GM18502 (cell line): ENCODE measurements around the gene KLK1.

Experiments
- ATAC-seq: cut with Tn5 transposase; IDR thresholded peaks from one replicate; pipeline ENCODE4 v1.9.1; 2021; ENCODE audit warnings: mild to moderate bottlenecking; ENCODE audit not compliant: unreplicated experiment, poor library complexity

KLK1 gene

GRCh38 chr19:50823389-50824042 is at the start of gene KLK1:
Gene KLK1 (minus strand): TSS chr19:50823787. CDS start chr19:50823748, 39 bp downstream.
- ATAC-seq: no peak

- no peak for ATAC-seq
These were observed 49.5 kb upstream of the KLK1 start, which contains the start of gene KLK2 for GRCh38 chr19:50873056-50873455. Gene KLK2 (plus strand): TSS chr19:50873439. CDS start chr19:50873474, 35 bp downstream.

GRCh38 chr19:50870417-50871089 is 47.0 kb upstream of the KLK1 start:
- no peak for ATAC-seq

- no peak for ATAC-seq
These were observed 45.9 kb upstream of the KLK1 start for GRCh38 chr19:50869479-50869878.

- ATAC-seq: no peak
These were observed 38.1 kb upstream of the KLK1 start for GRCh38 chr19:50861496-50862286.

- no peak for ATAC-seq
These were observed 37.4 kb upstream of the KLK1 start for GRCh38 chr19:50861010-50861409.

GRCh38 chr19:50859849-50860248 is 36.3 kb upstream of the KLK1 start:
- no peak for ATAC-seq

GRCh38 chr19:50858886-50859285 is 35.3 kb upstream of the KLK1 start:
- no peak for ATAC-seq

GRCh38 chr19:50857366-50857765 is 33.8 kb upstream of the KLK1 start:
- no peak for ATAC-seq

GRCh38 chr19:50854636-50855410 is 31.2 kb upstream of the KLK1 start, which contains the start of gene KLK3:
Gene KLK3 (plus strand): TSS chr19:50854915. CDS start chr19:50854956, 41 bp downstream.
- no peak for ATAC-seq

GRCh38 chr19:50851620-50852019 is 28.0 kb upstream of the KLK1 start:
- ATAC-seq: no peak

- ATAC-seq: no peak
These were observed 27.2 kb upstream of the KLK1 start for GRCh38 chr19:50850738-50851137.

GRCh38 chr19:50844296-50844935 is 20.8 kb upstream of the KLK1 start:
- ATAC-seq: no peak

GRCh38 chr19:50843701-50844221 is 20.2 kb upstream of the KLK1 start:
- ATAC-seq: no peak

- ATAC-seq: no peak
These were observed 19.6 kb upstream of the KLK1 start for GRCh38 chr19:50843205-50843604.

GRCh38 chr19:50842130-50842529 is 18.5 kb upstream of the KLK1 start:
- no peak for ATAC-seq

- no peak for ATAC-seq
These were observed 16.4 kb upstream of the KLK1 start for GRCh38 chr19:50839712-50840655.

GRCh38 chr19:50838239-50838638 is 14.7 kb upstream of the KLK1 start:
- ATAC-seq: no peak
